CD14-positive monocyte (primary cell): ENCODE measurements around the gene CNNM2. TPM values are rescaled to one million over a fixed set of nuclear protein-coding genes. Genes with fewer than 3 reads are reported as not detected.

Experiments
- DNase-seq, 3 donors: peaks; one replicate each; pipeline ENCODE4 v3.0.0-alpha.2; 2011 to 2022
- H2AFZ ChIP-seq: 2 replicates; pipeline ENCODE4 v1.6.0; 2012; ENCODE audit warnings: mild to moderate bottlenecking, low read depth, low read length, inconsistent platforms; ENCODE audit not compliant: insufficient read depth, poor library complexity, severe bottlenecking
- H3K27ac ChIP-seq, 2 donors: 1 replicate in 1 of 2; 2 replicates in 1 of 2; pipeline ENCODE4 v1.5.1; 2012 to 2013; ENCODE audit warnings: low read length in 2 of 2, control low read depth in 1 of 2, inconsistent platforms in 1 of 2, low read depth in 1 of 2, mild to moderate bottlenecking in 1 of 2
- H3K27me3 ChIP-seq, 2 donors: one replicate each; pipeline versions ENCODE4 v1.6.0 to v1.6.1; 2011 to 2013; ENCODE audit warnings: low read length in 2 of 2; ENCODE audit not compliant: control insufficient read depth in 2 of 2, insufficient read depth in 2 of 2
- H3K36me3 ChIP-seq, 2 donors: replicated peaks in 1 of 2; 1 replicate in 1 of 2; 2 replicates in 1 of 2; pipeline versions ENCODE4 v1.5.1 to v1.6.1; 2012 to 2013; ENCODE audit warnings: low read length in 2 of 2, control low read depth in 1 of 2, inconsistent platforms in 1 of 2, mild to moderate bottlenecking in 1 of 2; ENCODE audit not compliant: insufficient read depth in 2 of 2, control insufficient read depth in 1 of 2
- H3K4me1 ChIP-seq, 2 donors: 1 replicate in 1 of 2; 2 replicates in 1 of 2; pipeline versions ENCODE4 v1.5.1 to v1.6.1; 2012 to 2013; ENCODE audit warnings: low read length in 2 of 2, control low read depth in 1 of 2, inconsistent platforms in 1 of 2, mild to moderate bottlenecking in 1 of 2, moderate library complexity in 1 of 2; ENCODE audit not compliant: insufficient read depth in 2 of 2, control insufficient read depth in 1 of 2
- H3K4me2 ChIP-seq: replicated peaks from 2 replicates; pipeline ENCODE3; 2012; ENCODE audit warnings: low read length, moderate library complexity, mild to moderate bottlenecking; ENCODE audit not compliant: poor library complexity, severe bottlenecking; ENCODE audit errors: extremely low read depth
- H3K4me3 ChIP-seq, 3 experiments: fragments of 200-600 bp in 1 of 3; sonication (generic) in 1 of 3; replicated peaks in 1 of 3; 1 replicate in 2 of 3; 2 replicates in 1 of 3; pipeline ENCODE4 v1.5.1; 2011 to 2013; ENCODE audit warnings: low read length in 3 of 3, mild to moderate bottlenecking in 3 of 3, control low read depth in 2 of 3, low read depth in 2 of 3, inconsistent platforms in 1 of 3, moderate library complexity in 1 of 3
- H3K79me2 ChIP-seq: 2 replicates; pipeline ENCODE4 v1.6.0; 2012; ENCODE audit warnings: mild to moderate bottlenecking, control low read depth, inconsistent platforms, low read length, moderate library complexity; ENCODE audit not compliant: insufficient read depth
- H3K9ac ChIP-seq: 2 replicates; pipeline ENCODE4 v1.6.0; 2017; ENCODE audit warnings: low read length, mild to moderate bottlenecking; ENCODE audit not compliant: insufficient read depth, poor library complexity, severe bottlenecking
- H3K9me3 ChIP-seq, 2 donors: replicated peaks in 1 of 2; 1 replicate in 1 of 2; 2 replicates in 1 of 2; pipeline versions ENCODE4 v1.5.1 to v1.6.1; 2012 to 2013; ENCODE audit warnings: low read length in 2 of 2, control low read depth in 1 of 2; ENCODE audit not compliant: control insufficient read depth in 1 of 2, insufficient read depth in 1 of 2
- H4K20me1 ChIP-seq: 2 replicates; pipeline ENCODE4 v1.6.0; 2012; ENCODE audit warnings: mild to moderate bottlenecking, low read length, control low read depth, moderate library complexity; ENCODE audit not compliant: insufficient read depth
- H3K27ac Mint-ChIP-seq, 7 donors: one replicate each; pipeline ENCODE4 v1.8.0; 2020; ENCODE audit warnings: mild to moderate bottlenecking in 7 of 7, mixed read lengths in 7 of 7, moderate library complexity in 6 of 7, inconsistent platforms in 2 of 7
- H3K27me3 Mint-ChIP-seq, 3 donors: one replicate each; pipeline ENCODE4 v1.8.0; 2021 to 2022; ENCODE audit warnings: low read depth in 3 of 3, mild to moderate bottlenecking in 3 of 3, mixed read lengths in 3 of 3, moderate library complexity in 3 of 3, inconsistent platforms in 1 of 3
- H3K36me3 Mint-ChIP-seq, 2 donors: one replicate each; pipeline ENCODE4 v1.8.0; 2020; ENCODE audit warnings: mixed read lengths in 2 of 2, inconsistent platforms in 1 of 2, mild to moderate bottlenecking in 1 of 2
- H3K4me1 Mint-ChIP-seq: one replicate; pipeline ENCODE4 v1.8.0; 2020; ENCODE audit warnings: mild to moderate bottlenecking, mixed read lengths
- H3K4me3 Mint-ChIP-seq, 2 donors: one replicate each; pipeline ENCODE4 v1.8.0; 2020; ENCODE audit warnings: mild to moderate bottlenecking in 2 of 2, mixed read lengths in 2 of 2, moderate library complexity in 1 of 2
- H3K9me3 Mint-ChIP-seq, 7 donors: one replicate each; pipeline ENCODE4 v1.8.0; 2020 to 2022; ENCODE audit warnings: mixed read lengths in 7 of 7, mild to moderate bottlenecking in 6 of 7, moderate library complexity in 6 of 7, inconsistent platforms in 2 of 7
- WGBS: methylation state at CpG from one replicate; pipeline ENCODE4 v1.1.5; 2013; ENCODE audit warnings: missing lambda C conversion rate; ENCODE audit not compliant: insufficient coverage; 5-methylcytosine and 5-hydroxymethylcytosine counted together
- intact Hi-C, 2 donors: fragments of 100-400 bp; cut with micrococcal nuclease; formaldehyde crosslinking; loops; one replicate each; pipeline versions ENCODE4 v1.15.0 to v1.15.1; 2023
- polyA plus RNA-seq, 3 donors: library from polyadenylated mRNA; depleted of rRNA in 1 of 3; unstranded in 2 of 3; stranded (reverse) in 1 of 3; fragments of 300-500 nt in 2 of 3; fragments of >200 nt in 1 of 3; fragmentation: Illumina TruSeq in 2 of 3; gene quantifications; 1 replicate in 2 of 3; 2 replicates in 1 of 3; pipeline ENCODE4 v1.2.3, GENCODE V29; 2012 to 2021
- TF ChIP-seq, protein P1 (sequence below): fragments of 200-600 bp; IDR thresholded peaks from one replicate; pipeline ENCODE4 v1.8.0; 2022; ENCODE audit warnings: antibody characterized with exemption, mild to moderate bottlenecking

The CNNM2 gene
- polyA plus RNA-seq, 3 donors, result 1.6 to 3.8 (median 2.2) TPM

- H3K4me2 ChIP-seq, result no peak overlapping the region
- no peaks in the 10 kb centered on the region for H3K36me3 ChIP-seq
- H3K9me3 ChIP-seq, result no peaks in the 10 kb centered on the region
- Mint-ChIP-seq H3K27me3 (peaks cover 0 to 2% (median 0%) of the 10 kb centered on the region in 3 donors), H3K4me3 (no peak overlapping the region), H3K9me3 (no peaks in the 10 kb centered on the region), H3K4me1 (no peaks in the 10 kb centered on the region), H3K27ac (no peak overlapping the region), H3K36me3 (no peaks in the 10 kb centered on the region)
- no peak overlapping the region for H2AFZ ChIP-seq
- H3K4me3 ChIP-seq, result no peak overlapping the region
- H3K27ac ChIP-seq, result no peak overlapping the region
- no peaks in the 10 kb centered on the region for H4K20me1 ChIP-seq
- intact Hi-C loops, result no loop called here
- H3K9ac ChIP-seq, result no peak overlapping the region
- no peaks in the 10 kb centered on the region for H3K27me3 ChIP-seq
- no peaks in the 10 kb centered on the region for H3K79me2 ChIP-seq
- H3K4me1 ChIP-seq, result no peaks in the 10 kb centered on the region
- no peak for DNase-seq
- WGBS, result no CpG with 5 or more reads among the region's 2 CpGs
- TF ChIP-seq, protein P1, sequence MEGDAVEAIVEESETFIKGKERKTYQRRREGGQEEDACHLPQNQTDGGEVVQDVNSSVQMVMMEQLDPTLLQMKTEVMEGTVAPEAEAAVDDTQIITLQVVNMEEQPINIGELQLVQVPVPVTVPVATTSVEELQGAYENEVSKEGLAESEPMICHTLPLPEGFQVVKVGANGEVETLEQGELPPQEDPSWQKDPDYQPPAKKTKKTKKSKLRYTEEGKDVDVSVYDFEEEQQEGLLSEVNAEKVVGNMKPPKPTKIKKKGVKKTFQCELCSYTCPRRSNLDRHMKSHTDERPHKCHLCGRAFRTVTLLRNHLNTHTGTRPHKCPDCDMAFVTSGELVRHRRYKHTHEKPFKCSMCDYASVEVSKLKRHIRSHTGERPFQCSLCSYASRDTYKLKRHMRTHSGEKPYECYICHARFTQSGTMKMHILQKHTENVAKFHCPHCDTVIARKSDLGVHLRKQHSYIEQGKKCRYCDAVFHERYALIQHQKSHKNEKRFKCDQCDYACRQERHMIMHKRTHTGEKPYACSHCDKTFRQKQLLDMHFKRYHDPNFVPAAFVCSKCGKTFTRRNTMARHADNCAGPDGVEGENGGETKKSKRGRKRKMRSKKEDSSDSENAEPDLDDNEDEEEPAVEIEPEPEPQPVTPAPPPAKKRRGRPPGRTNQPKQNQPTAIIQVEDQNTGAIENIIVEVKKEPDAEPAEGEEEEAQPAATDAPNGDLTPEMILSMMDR, result no peak
Measured at GRCh38 chr10:103038570-103038969, 120.5 kb downstream of the CNNM2 start.

DNA sequence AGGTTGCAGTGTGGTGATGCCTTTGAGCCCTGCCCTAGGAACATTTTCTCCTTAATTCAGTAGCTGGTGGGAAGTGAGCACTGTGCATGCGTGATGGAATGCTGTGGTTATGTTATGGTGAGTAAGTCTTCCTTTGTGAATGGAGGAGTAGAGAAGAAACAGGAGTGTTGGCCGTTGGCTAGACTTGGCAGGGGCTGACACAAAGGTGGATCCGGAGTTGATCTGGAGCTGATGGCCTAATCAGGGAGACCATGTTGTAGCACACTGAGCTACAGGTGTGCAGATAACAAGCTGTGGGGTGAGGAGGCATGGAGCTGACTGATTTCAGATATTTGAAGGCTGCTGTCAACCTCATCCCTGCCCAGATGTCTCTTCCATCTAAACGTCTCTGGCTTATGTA, 122.3 kb downstream of the CNNM2 start:
- intact Hi-C loops, result no loop called here
- Histone ChIP-seq H3K9me3 (no peaks in the 10 kb centered on the region), H3K27ac (no peak overlapping the region), H3K9ac (no peak overlapping the region), H2AFZ (no peak overlapping the region), H3K4me3 (no peak overlapping the region), H3K27me3 (no peaks in the 10 kb centered on the region), H3K4me1 (no peaks in the 10 kb centered on the region), H3K79me2 (no peaks in the 10 kb centered on the region), H3K4me2 (no peak overlapping the region), H4K20me1 (no peaks in the 10 kb centered on the region), H3K36me3 (no peaks in the 10 kb centered on the region)
- 86% methylated on average over 4 of the region's 4 CpGs for WGBS
- Mint-ChIP-seq H3K4me3 (no peak overlapping the region), H3K9me3 (no peaks in the 10 kb centered on the region), H3K4me1 (no peaks in the 10 kb centered on the region), H3K27me3 (peaks cover 0 to 2% (median 0%) of the 10 kb centered on the region in 3 donors), H3K36me3 (no peaks in the 10 kb centered on the region), H3K27ac (no peak overlapping the region)
- DNase-seq, result no peak
- TF ChIP-seq, protein P1, result no peak
